Measurements from ENCODE around the gene HINT3. TPM values are rescaled to one million over a fixed set of nuclear protein-coding genes. Genes with fewer than 3 reads are reported as not detected.
"Not testable (repeated sequence)": the region's sequence is repeated elsewhere in the genome, so short reads cannot be mapped to it uniquely, and the experiment has no call there.

HINT3 gene
- total RNA-seq, result 10 to 100 TPM; 31.0 to 54.8 (median 46.2) TPM

DNA sequence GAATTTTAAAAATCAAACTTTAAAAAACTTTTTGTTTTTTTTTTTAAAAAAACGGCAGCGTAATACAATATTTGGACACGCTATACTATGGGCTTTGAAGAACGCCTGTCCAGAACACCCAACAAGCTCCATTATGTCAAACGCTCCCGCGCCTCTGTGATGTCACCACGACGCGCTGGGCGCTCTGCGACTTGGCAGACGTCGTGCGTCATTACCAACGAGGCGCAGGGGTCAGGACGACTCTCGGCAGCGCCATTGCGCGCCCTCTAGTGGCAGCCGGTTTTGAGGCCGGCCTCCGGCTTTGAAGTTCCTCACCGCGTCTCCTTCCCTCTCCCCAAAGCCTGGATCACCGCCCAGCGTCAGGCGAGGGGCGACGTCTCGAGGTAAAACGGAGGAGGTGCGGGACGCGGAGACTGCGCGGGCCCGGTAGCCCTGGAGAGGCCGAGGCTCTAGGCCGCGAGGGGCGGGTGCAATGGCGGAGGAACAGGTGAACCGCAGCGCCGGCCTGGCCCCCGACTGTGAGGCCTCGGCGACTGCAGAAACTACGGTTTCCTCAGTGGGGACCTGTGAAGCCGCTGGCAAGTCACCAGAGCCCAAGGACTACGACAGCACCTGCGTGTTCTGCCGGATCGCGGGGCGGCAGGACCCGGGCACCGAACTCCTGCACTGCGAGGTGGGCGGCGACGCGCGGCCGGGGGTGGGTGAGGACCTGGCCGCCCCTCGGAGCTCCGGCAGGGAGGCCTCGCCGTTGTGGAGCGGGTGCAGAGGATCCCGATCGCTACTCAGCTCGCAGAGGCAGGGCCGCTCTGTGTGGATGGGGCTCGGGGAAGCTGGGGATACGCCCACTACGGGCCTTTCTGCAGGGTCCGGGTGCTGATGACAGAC is at the start of gene HINT3:
HINT3 (plus strand) TSS at position 265 of the 885 bp plus-strand sequence; CDS start at position 473, 208 bp downstream.
- no peaks in the 10 kb centered on the region for H3K9me3 ChIP-seq
- 0 to 1% methylated on average over 2 to 16 of the region's 82 CpGs for WGBS, 2 donors (ENCODE audit: low coverage in 1 of 2)

DNA sequence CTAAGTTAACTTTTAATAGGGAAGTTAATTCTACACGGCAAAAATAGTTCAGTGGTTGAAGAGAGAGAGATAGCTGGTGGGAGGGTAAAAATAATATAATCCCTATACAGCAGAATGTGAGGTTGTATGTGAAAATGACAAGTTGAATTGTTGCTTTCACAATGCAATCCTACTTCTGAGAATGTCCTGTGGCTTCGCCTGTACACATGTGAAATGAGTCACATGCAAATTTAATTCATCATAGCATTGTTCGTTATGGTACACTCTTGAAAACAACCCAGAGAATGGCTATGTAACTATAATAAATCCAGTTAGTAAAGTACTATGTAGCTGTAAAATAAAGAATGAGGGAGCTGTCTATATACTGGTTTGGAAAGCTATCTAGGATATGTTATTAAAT is 46.0 kb upstream of the HINT3 start:
- Histone ChIP-seq H3K9me3 (no peaks in the 10 kb centered on the region), H3K36me3 (peaks cover 0 to 45% of the 10 kb centered on the region in 2 donors), H3K27me3 (no peaks in the 10 kb centered on the region), H3K4me1 (no peaks in the 10 kb centered on the region), H3K4me3 (no peak overlapping the region), H3K27ac (no peak overlapping the region)
- 73 to 81% methylated on average over 3 of the region's 3 CpGs for WGBS, 2 donors (ENCODE audit: low coverage in 1 of 2)
- TF ChIP-seq POLR2AphosphoS5 (IDR thresholded peaks at IDR 0.05) (no peak), EP300 (IDR thresholded peaks at IDR 0.05) (no peak), POLR2A (IDR thresholded peaks at IDR 0.05) (no peak)
- TF ChIP-seq, protein P1, sequence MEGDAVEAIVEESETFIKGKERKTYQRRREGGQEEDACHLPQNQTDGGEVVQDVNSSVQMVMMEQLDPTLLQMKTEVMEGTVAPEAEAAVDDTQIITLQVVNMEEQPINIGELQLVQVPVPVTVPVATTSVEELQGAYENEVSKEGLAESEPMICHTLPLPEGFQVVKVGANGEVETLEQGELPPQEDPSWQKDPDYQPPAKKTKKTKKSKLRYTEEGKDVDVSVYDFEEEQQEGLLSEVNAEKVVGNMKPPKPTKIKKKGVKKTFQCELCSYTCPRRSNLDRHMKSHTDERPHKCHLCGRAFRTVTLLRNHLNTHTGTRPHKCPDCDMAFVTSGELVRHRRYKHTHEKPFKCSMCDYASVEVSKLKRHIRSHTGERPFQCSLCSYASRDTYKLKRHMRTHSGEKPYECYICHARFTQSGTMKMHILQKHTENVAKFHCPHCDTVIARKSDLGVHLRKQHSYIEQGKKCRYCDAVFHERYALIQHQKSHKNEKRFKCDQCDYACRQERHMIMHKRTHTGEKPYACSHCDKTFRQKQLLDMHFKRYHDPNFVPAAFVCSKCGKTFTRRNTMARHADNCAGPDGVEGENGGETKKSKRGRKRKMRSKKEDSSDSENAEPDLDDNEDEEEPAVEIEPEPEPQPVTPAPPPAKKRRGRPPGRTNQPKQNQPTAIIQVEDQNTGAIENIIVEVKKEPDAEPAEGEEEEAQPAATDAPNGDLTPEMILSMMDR (IDR thresholded peaks at IDR 0.05), result no peak
- no peak for ATAC-seq

More for the DNA sequence above, at the start of gene HINT3:
- H3K27ac ChIP-seq, result peak within 1 kb of the TSS; percentile 87 to 95 (median 89)
- no peak for TF ChIP-seq EP300 (IDR thresholded peaks at IDR 0.05)
- TF ChIP-seq, protein P1 (IDR thresholded peaks at IDR 0.05), result peak; percentile 96 to 97 (median 96)
- TF ChIP-seq POLR2A (IDR thresholded peaks at IDR 0.05), result peak in 1 of 2 donors; percentile 34
- TF ChIP-seq POLR2AphosphoS5 (IDR thresholded peaks at IDR 0.05), result peak; percentile 87
- H3K4me3 ChIP-seq, result peak within 1 kb of the TSS; percentile 82 to 98
- peak; percentile 98 for ATAC-seq
- no peaks in the 10 kb centered on the region for H3K27me3 ChIP-seq
- no peaks in the 10 kb centered on the region for H3K36me3 ChIP-seq
- H3K4me1 ChIP-seq, result peaks cover 4 to 44% (median 6%) of the 10 kb centered on the region in 3 donors

DNA sequence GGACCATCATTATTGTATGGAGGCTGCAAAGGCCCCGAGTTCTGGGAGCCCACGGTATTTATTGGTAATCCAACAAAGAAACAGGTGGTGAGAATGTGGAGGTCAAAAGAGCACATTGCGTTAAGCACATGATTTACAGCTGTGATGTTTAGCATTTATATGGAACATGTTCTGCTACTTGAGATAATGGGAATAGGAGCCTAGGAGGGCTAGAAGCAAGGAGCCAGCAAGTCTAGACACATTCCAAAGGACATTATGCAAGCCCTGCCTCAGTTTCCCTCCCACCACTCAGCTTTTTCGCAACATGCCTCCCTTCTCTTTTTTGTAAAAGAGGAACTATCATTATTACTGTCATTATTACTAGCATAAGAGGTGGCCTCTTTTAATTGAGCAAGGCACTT is 45.5 kb upstream of the HINT3 start:
- H3K4me1 ChIP-seq, H3K27me3 ChIP-seq, ATAC-seq, H3K27ac ChIP-seq, H3K9me3 ChIP-seq, H3K4me3 ChIP-seq: not testable (repeated sequence)
- 79 to 81% methylated on average over 4 of the region's 4 CpGs for WGBS, 2 donors (ENCODE audit: low coverage in 1 of 2)
- peaks cover 0 to 48% of the 10 kb centered on the region in 2 donors for H3K36me3 ChIP-seq

DNA sequence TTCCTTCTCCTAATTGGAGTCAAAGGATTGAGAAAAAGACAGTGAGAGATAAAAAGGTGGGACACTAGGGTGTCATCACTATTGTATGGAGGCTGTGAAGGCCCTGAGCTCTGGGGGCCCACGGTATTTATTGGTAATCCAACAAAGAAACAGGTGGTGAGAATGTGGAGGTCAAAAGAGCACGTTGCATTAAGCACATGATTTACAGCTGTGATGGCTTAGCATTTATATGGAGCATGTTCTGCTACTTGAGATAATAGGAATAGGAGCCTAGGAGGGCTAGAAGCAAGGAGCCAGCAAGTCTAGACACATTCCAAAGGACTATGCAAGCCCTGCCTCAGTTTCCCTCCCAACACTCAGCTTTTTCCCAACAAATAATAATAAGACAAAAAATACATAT is 44.1 kb upstream of the HINT3 start:
- H3K4me1 ChIP-seq, H3K9me3 ChIP-seq, H3K27ac ChIP-seq, ATAC-seq, H3K4me3 ChIP-seq, H3K27me3 ChIP-seq: not testable (repeated sequence)
- H3K36me3 ChIP-seq, result peaks cover 0 to 54% of the 10 kb centered on the region in 2 donors
- WGBS, 2 donors (ENCODE audit: low coverage in 1 of 2), result 75 to 82% methylated on average over 1 to 2 of the region's 2 CpGs

DNA sequence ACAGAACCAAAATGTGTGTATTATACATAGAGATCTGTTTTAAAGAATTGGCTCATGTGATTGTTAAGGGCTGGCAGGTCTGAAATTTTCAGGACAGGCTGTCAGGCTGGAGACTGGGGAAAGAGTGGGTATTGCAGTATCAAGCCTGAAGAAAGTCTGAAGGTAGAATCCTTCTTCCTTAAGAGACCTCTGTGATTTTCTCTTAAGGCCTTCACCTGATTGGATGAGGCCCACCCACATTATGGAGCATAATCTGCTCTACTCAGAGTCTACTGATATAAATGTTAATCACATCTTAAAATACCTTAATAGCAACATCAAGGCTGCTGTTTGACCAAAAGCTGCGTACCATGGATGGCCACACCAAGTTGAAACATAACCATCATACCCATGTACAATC is 43.4 kb upstream of the HINT3 start:
- 100% methylated on average over 1 of the region's 1 CpG for WGBS, 2 donors (ENCODE audit: low coverage in 1 of 2)
- Histone ChIP-seq H3K4me3 (no peak overlapping the region), H3K9me3 (no peaks in the 10 kb centered on the region), H3K36me3 (peaks cover 0 to 54% of the 10 kb centered on the region in 2 donors), H3K4me1 (peaks cover 0 to 2% (median 0%) of the 10 kb centered on the region in 3 donors), H3K27ac (no peak overlapping the region), H3K27me3 (no peaks in the 10 kb centered on the region)
- ATAC-seq, result no peak
- TF ChIP-seq, protein P1 (IDR thresholded peaks at IDR 0.05), result no peak
- TF ChIP-seq EP300 (IDR thresholded peaks at IDR 0.05), result no peak
- no peak for TF ChIP-seq POLR2A (IDR thresholded peaks at IDR 0.05)
- TF ChIP-seq POLR2AphosphoS5 (IDR thresholded peaks at IDR 0.05), result no peak

DNA sequence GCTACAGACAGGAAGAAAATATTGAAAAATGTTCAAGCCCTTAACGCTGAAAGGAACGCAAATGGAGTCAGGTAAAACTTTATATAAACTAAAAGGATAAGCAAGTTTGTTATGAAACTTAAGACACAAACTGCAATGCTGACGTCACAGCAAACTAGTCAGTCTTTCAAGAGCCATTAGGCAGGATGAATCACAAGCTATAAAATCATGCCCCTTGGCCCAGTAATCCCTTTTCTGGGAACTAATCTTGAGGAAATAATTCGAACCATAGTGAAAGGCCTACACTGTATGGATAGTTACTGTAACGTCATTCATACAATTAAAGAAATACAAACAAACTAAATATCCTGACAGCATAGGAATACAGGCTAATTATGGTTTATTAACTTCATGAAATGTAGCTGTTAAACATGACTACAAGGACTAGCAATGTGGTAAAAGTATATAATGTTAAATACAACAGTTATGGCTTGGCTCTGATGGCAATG is 42.7 kb upstream of the HINT3 start:
- H3K36me3 ChIP-seq, result peaks cover 0 to 53% of the 10 kb centered on the region in 2 donors
- 52 to 69% methylated on average over 5 of the region's 5 CpGs for WGBS, 2 donors (ENCODE audit: low coverage in 1 of 2)
- H3K9me3 ChIP-seq, result no peaks in the 10 kb centered on the region
- no peak overlapping the region for H3K4me3 ChIP-seq
- H3K27me3 ChIP-seq, result no peaks in the 10 kb centered on the region
- TF ChIP-seq POLR2A (IDR thresholded peaks at IDR 0.05), result no peak
- no peak for TF ChIP-seq EP300 (IDR thresholded peaks at IDR 0.05)
- TF ChIP-seq, protein P1 (IDR thresholded peaks at IDR 0.05), result no peak
- TF ChIP-seq POLR2AphosphoS5 (IDR thresholded peaks at IDR 0.05), result no peak
- H3K4me1 ChIP-seq, result peaks cover 0 to 9% (median 0%) of the 10 kb centered on the region in 3 donors
- no peak for ATAC-seq
- no peak overlapping the region for H3K27ac ChIP-seq

All from gastroesophageal sphincter (tissue), 4 donors.